ENCODE data around the gene AGBL4.

The AGBL4 gene

DNA sequence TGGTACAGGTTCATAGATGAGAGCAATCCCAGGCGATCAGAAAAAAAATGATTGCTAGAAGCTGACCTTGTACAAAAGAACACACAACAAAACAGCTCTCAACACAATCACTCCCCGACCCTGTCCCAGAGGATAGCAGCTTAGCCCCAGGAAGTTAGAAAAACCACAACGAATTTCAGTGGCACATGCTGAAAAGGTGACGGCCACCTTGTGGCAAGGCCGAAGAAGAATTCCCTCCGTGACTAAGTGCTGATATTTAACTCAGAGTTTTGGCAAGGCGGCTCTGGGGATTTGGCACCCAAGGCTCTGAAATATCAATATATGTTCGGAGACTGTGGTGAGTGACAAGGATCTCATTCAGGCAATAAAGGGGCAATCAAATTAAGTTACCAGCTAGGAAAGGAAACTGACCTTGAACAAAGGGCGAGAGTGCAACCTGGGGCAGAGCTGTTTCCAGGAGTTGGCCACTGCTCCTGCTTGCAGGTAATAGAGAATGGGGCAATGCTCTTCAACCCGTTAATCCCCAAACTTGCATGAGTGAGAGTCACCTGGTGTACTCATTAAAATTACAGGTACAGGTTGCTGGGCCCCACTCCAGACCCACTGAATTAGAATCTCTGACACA, 1343.2 kb downstream of the AGBL4 start:
- DNase-seq (ENCODE audit: low spot score), result no peak

DNA sequence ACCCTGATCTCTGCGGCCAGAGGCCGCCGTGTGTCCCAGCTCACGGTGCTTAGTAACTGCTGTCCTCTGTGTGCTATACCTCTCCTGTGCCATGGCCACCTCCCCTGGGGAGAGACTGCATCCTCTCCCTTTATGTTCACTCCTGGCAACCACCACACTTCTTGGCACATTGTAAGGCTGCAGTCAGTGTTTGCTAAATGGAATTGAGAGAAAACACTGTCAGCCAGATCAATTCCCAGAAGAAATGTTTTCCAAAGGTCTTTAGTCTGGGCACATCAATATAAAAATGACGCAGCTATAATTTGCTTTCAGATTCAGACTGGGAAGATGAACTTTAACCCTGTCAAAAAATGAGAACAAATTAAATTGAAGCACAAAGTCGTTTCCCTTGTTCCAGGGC, 1343.9 kb downstream of the AGBL4 start:
- no peak for DNase-seq (ENCODE audit: low spot score)

DNA sequence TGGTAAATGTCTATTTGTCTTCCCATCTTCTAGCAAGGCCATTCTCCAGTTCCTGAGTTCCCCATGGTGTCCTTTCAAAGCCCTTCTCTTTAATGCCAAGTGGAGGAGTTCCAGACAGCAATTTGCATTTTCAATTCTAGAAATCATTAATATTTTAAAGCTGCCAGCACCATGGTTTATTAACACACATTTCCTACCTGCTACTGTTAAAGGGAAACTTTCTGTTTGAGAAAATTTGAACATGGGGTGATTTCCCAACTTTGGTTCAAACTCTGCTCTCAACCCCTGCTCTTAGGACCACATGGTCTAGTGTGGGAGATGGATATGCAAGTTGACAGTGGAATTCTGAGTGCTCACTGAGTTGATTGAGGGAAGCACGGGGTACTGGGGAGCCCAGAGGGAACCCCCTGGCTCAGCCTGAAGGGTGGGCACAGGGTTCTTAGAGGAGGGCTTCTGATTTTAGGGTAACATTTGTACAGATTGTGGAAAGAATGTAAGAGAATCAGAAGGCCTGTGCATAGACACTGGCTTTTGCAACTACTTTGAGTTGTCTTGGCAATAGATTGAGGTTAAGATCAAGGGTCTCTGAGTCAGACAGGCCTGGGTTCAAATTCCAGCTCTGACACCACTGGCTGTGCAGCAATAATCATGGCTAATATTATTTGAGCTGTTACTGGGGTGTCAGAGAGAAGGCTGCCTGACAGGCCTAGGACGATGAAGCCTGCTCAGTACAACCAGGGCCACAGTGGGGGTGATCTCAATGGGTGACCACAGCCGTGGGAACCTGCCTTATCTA, 1344.8 kb downstream of the AGBL4 start:
- no peak for DNase-seq (ENCODE audit: low spot score)

DNA sequence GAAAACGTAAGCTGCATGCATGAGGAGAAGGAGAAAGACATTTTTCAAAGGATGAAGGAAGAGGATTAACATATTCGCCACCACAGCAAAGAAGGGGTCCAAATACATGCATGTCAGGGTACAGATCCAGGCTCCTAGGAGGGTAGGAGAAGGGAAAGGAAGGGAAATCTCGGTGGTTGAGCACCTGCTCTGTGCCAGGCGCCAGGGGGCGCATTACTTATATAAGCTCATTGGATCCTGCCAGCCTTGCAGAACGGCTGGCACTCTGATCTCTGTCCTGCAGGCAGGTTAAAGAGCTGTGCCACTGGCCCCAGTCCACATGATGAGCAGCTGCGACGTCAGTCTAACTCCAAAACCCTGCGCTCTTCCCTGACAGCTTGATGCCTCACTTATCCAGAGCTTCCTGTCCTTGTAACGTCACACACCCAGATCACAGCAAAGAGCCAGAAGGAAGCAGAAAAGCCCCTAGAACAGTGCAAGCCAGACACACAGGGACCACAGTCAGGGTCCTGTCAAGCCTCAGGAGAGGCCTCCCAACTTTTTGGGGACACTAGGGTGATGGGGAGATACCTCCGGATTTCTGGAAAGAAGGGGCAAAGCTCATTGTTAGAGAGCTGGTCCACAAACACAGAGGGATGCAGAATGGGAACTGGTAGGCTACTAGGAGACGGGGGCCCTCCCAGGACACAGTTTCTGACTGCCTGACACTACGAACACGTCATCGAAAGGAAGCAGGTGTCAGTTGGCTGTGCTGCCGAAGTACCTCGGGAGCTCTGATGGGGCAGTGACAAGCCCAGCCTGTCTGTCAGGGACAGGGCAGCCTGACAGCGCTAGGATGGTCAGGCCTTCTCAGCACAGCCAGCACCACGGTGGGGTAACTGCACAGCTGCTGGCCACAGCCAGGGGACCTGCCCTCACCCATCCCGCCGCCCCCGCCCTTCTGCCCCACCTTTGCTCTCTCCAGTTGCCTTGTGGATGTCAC, 1346.2 kb downstream of the AGBL4 start:
- DNase-seq (ENCODE audit: low spot score), result peak; percentile 21

DNA sequence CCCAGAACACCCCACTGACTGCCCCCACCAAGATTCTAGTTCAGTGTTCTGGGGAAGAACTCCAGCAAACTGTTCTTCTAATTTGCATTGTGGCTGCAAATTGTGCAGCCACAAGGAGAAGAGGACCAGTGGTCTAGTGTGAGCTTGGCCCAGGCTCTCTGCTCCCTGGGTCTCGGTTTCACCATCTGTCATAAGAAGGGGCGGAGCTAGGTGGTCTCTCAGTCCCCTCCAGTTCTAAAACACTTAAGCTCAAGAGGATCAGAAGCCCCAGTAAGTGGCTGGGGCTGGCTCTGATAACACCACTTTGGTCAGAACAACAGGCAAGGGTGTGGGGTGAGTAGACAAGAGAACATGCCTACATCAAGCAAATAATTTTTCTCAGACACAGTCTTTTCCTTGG, 1346.9 kb downstream of the AGBL4 start:
- no peak for DNase-seq (ENCODE audit: low spot score)

DNA sequence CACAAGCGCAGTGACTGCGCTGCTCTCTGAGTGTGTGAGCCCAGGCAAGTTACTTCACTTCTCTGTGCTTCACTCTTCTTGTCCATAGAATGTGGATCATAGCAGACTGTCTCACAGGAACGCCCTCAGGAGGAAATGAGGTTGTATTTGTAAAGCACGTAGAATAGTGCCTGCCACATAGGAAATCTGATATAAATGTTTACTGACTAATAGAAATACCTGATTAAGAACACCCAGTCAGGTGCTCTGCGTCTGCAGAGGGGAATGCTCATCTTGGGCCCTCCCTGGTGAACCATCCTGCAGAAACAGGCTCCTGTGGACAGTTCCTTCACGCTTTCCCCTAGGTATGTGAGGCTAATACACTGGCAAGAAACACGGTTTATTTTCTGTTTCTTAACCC, 1347.4 kb downstream of the AGBL4 start:
- no peak for DNase-seq (ENCODE audit: low spot score)

DNA sequence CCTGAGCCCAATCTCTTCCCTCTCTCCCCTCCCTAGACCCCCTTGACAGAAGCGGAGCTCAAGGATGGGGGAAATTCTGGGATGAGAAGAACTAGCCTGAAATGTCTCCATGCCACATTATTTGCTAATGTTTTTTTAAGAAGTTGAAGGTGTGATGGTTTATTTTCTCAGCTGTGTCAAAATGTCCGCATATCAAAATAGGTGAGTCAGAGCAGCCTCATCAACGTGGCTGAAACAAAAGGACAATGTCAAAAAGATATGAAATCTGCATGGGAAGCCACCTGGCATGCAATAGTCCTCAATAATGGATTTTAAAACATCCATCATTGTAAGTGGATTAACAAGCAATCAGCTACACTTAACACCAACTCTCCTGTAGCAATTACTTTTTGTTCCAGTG, 1348.5 kb downstream of the AGBL4 start:
- DNase-seq (ENCODE audit: low spot score), result no peak

DNA sequence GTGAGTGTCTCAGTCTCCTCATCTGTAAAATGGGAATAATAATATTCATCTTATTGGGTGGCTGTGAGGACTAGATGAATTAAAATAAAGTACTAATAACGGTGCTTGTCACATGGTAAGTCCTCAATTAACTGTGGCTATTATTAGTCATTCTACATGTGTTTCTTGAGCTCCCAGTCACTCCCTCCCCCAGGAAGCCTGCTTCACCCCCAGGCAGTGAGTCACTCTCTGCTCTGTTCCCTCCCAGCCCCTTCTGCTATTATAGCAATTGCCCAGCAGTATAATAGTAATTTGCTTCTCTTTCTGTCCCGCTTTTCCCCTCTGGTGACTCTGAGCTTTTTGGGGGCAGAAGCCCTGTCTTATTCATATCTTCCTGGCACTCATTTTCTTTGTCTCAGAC, 1349.1 kb downstream of the AGBL4 start:
- DNase-seq (ENCODE audit: low spot score), result peak; percentile 77

DNA sequence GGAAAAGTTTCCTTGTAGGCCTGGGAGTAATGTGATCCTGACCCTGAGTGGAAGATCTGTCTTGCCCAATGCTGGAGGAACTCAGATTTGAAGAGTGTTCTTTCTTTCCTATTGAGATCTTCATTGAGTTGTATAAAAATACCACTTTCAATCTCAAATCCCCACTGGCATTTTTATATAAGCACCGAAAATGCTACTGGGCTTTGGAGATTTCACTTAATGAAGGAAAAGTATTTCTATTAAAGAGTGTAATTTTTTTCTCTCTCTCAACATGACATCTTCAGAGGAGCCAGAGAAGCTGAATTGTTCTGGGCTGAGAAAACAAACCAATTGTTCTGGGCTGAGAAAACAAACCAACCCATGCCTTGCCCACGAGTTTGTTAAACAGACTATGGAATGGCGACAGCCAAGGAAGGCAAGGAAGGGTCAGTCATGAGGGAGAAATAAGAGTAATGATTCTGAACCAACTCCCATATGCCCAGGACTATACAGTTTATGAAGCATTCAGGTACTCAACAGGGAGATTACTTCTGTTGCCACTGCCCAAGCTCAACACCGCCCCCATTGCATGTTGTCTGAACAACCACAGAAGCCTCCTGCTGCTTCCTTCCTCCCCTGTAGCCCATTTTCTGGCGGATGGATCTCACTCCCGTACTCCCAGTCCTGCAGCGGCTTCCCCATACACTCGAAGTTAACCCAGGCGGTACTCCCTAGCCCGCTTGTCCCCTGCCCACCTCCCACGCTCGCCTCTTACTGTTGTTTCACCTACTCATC, 1350.2 kb downstream of the AGBL4 start:
- DNase-seq (ENCODE audit: low spot score), result no peak

DNA sequence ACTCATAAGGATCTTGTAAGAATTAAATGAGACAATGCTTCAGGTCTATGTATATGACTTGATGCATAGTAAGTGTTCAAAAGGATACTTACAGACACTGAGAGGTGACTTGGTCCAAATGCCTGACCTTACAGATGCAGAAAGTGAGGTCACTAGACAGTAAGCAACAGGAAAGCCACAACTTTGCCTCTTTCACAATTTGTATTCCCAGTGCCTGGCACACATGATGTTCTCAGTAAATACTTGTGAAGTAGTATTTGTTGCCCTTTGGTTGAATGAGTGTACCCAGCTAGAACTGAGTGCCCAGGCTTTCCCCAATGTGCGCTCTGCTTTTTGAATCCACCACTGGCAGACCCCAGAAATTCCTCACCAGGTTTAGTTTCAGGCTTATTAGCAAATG, 1352.2 kb downstream of the AGBL4 start:
- DNase-seq (ENCODE audit: low spot score), result no peak

DNA sequence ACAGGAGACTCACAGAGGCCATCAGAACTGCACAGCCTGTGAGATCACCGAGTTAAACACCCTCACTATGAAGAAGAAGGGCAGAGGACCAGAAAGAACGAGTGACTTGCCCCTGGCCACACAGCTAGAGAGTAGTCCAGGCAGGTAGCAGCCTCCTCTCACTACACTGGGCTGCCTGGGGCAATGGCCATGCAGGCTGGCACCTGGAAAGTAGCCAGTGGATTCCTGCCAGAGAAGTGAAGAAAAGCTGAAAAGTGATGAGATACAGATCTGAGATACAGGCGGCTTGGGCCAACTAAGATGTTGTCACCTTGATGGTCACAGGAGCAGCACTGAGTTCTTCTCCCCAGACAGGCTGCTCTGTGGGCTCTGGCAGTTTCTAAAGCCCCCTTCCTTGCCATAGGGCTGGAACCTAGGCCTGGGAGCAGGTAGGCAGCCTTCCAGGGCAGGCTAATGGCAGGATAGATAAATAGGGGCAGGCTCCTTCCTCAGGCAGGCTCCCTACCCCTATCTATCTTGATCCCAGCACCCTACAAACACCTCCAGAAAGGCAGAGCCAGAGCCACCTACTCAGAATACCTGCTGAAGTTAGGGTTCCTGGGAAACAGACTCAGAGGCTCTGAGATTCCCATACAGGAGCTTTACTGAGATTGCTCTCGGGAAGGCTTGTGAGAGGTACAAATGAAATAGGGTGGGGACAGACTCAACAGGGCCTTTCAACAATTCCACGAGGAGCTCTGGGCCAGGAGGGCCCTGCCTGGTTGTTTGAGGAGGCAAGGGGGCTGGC, 1353.3 kb downstream of the AGBL4 start:
- no peak for DNase-seq (ENCODE audit: low spot score)

DNA sequence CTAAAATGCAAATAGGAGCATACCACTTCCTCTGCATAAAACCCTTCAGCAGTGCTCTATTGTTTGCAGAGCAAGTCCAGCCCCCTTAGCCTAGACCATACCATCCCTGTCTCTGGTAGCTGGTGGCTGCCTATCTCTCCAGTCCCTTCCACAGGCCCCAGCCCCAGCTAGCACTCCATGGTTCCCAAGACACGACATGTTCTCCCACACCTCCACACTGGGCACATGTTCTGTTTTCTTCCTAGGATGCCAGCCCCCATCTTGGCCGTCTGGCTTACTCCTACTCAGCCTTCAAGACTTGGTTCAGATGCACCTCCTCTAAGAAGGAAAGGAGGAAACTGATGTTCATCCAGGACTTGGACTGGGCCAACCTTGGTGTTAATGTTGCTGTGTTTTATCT, 1355.4 kb downstream of the AGBL4 start:
- no peak for DNase-seq (ENCODE audit: low spot score)

DNA sequence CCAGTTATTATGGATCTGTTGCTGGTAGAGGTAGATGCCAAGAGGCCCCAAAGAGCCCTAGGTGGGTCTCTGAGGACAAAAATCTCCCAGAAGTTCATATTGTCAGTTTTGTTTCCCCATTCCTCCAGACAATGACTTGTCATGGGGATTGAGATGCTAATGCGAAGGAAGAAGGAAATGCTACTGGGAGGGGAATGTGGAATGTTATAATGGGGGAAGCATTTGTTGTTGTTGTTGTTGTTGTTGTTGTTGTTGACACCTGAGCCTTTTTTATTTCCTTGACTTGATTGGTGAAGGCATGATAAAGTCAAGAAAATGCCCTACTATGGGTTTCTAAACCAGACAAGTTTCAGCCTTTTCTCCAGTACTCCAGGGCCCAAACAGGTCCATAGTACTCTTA, 1356.0 kb downstream of the AGBL4 start:
- DNase-seq (ENCODE audit: low spot score), result no peak

DNA sequence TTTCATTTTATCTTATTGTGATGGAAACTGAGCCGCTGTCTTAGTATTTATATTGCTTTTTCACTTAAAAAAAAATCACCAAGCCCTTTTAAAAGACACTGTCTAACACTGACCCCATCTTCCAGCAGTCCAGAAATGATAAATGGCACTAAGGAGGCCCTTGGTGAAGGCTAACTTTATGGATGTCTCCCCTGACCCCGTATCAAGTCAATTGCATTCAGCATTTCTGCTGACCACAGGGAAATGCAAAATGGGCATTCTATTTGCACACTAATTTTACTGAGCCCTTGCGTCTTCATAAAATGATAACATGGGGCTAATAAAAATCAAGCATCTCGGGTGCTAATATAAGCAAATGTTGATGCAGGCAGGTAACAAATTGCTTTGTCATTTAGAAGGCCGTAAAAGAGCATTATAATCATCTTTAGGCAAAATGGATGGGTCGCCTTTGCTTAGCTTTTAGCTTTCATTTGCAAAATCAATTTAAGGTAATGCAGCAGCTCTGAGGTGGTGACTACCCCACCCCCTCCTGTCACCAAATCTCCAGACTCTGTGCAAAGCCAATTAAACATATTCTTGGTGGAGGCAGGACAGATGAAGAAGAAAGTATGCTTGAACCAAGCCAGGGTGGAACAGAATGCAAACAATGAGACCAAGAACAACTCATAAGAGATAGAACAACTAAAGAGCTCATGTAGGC, 1357.9 kb downstream of the AGBL4 start:
- DNase-seq (ENCODE audit: low spot score), result no peak

DNA sequence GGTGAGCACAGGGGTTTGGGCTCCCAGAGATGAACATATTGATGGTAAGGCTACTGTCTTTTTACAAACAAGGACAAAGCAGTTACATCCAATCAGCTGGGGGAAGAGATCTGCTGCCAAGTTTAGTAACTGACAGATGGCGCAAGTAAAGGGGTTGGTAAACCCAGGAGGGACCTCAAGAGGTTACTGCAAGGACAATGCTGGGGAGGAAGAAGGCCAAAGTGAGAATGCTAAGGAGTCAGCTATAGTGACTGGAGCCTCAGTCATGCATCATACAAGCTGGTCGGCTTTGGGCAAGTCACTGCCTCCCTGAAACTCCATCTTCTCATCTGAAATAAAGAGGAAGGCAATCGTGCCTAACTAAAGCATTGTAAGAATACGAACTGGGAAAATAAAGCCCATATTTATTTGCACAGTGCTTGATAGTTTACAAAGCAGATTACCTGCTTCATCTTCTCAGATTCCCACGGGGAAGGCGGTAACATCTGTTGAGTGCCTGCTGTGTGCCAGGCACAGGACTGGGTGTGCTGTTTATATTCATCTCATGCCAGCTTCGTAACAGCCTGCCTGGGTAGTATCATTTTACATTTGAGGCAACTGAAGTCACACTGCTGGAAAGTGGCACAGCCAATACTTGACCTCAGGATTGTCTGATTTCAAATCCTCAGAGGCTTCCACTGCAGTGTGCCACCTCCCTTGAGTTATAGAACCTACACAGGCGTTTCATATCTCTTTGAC, 1361.9 kb downstream of the AGBL4 start:
- no peak for DNase-seq (ENCODE audit: low spot score)

DNA sequence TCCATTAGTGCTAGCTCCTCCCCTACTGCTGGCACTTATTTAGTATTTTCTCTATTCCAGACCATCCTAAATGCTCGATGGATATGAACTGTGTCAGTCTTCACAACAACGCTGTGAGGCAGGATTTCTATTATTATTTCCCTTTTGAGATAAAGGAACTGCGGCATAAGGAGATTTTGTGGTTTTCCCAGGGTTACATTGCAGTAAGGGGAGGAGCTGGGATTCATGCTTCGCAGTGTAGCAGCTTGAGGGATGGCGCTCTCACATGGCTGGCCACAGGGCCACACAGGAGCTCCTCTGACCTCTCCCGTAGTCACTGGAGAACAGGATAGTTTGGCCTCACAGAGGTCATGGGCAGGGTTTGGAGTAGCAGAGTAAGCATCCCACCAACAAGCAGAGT, 1364.0 kb downstream of the AGBL4 start:
- DNase-seq (ENCODE audit: low spot score), result no peak

DNA sequence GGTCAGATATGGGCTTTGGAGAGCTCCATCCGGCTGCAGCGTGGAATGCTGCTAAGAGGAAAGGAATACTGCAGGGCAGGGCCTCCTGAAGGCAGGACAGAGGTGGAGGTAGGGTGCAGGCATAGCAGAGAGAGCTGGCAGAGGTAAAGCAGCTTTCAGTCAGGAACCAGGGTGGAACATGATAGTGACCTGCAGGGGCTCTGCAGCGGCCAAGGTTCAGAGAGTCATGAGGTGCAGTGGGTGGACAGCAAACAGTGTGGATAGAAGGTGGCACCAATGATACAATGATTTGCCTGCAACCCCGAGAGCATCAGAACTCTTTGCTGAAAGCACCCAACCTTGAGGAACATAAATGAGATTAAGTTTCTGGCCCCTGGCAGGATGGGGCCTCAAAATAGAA, 1366.3 kb downstream of the AGBL4 start:
- no peak for DNase-seq (ENCODE audit: low spot score)

DNA sequence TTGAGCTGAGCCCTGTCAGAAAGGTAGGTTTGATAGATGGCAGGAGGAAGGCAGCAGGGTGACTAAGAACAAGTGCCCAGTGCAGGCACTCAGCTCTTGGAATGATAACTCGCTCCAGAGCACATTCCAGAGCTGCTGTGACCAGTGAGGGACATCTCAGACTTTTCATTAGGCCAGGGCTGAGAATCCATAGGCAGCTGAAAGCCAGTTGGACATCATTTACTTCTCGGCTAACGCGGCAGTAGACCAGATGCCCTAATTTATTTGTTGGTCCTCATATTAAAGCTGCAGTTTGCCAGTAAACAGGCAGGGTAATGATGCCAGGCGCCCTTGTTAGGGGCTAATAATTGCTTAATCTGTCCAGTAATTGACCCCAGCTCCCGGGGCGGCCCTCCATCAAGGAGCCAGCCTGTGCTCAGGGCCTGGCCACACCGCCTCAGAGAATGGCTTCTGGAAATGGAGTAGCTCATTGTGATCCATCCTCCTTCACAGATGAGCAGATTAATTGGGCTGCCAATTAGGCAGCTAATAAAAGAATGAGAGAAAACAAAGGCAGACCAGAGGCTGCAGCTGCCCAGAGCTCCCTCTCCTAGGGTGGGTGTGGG, 1369.0 kb downstream of the AGBL4 start:
- no peak for DNase-seq (ENCODE audit: low spot score)

DNA sequence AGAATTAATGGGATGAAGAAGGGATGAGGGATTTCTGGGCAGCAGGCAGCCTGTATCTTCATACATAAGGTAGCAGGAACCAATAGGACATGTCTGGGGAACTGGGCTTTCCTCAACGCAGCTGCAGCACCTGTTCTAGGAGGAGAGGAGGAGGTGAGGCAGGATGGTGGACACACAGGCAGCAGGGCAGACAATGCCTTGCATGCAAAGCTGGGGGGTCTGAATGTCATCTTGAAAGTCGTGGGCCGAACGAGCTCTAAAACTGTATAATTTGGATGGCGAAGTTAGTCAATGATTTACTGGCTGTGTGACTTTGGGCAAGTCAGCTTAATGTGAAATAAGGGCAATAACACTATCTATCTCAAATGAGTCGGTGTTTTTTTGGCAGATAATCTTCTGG, 1371.4 kb downstream of the AGBL4 start:
- no peak for DNase-seq (ENCODE audit: low spot score)
